GM10266 (cell line): ENCODE data around the gene FOXL2NB.

ENCODE experiments used
- DNase-seq: peaks from one replicate; pipeline ENCODE4 v3.0.0; 2012; ENCODE audit errors: extremely low spot score
- CTCF ChIP-seq: IDR thresholded peaks from 2 replicates; pipeline ENCODE4 v1.5.1; 2012; ENCODE audit warnings: mild to moderate bottlenecking, low read depth; ENCODE audit not compliant: control insufficient read depth, insufficient read depth; ENCODE audit errors: missing control alignments

FOXL2NB gene

GRCh38 chr3:138964923-138965322, 17.9 kb downstream of the FOXL2NB start:
- no peak for DNase-seq

GRCh38 chr3:138971766-138972320, 24.8 kb downstream of the FOXL2NB start:
- DNase-seq, result no peak
- TF ChIP-seq CTCF, result no peak

More at GRCh38 chr3:138964923-138965322, 17.9 kb downstream of the FOXL2NB start:
- TF ChIP-seq CTCF, result no peak

GRCh38 chr3:138972941-138973340, 25.9 kb downstream of the FOXL2NB start:
- DNase-seq, result no peak
- TF ChIP-seq CTCF, result no peak

- no peak for DNase-seq
- TF ChIP-seq CTCF, result no peak
These were observed 27.4 kb downstream of the FOXL2NB start for GRCh38 chr3:138974462-138974861.

GRCh38 chr3:138975351-138975750, 28.3 kb downstream of the FOXL2NB start:
- TF ChIP-seq CTCF, result no peak
- DNase-seq, result no peak

GRCh38 chr3:138976047-138976446, 29.0 kb downstream of the FOXL2NB start:
- TF ChIP-seq CTCF, result no peak
- no peak for DNase-seq

- DNase-seq, result no peak
- no peak for TF ChIP-seq CTCF
These were observed 37.8 kb downstream of the FOXL2NB start for GRCh38 chr3:138984816-138985215.
